Activated CD4-positive, CD25-positive, alpha-beta regulatory T cell treated with anti-CD3 and anti-CD28 coated beads, Interleukin-2, amount 50 U/mL, for 16 hours (primary cell): Measurements from ENCODE around the gene LAT.
"Not testable (repeated sequence)": the region's sequence is repeated elsewhere in the genome, so short reads cannot be mapped to it uniquely, and the experiment has no call there.

Experiments used
- DNase-seq: peaks from one replicate; pipeline ENCODE4 v3.0.0-alpha.2; 2020; ENCODE audit warnings: low read depth, low spot score

The LAT gene

GRCh38 chr16:28977703-28978662 is 6.9 kb upstream of the LAT start:
- no peak for DNase-seq

DNA sequence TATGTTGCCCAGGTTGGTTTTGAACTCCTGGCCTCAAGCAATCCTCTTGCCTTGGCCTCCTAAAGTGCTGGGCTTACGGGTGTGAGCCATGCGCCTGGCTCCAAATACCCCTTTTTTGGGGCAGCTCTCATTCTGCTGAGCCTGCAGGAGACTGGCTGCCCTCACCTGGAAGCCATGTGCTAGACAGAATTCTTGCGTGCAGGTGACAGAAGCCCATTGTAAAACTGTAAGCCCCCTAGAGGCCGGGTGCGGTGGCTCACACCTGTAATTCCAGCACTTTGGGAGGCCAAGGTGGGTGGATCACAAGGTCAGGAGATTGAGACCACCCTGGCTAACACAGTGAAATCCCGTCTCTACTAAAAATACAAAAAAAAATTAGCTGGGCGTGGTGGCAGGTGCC is 4.5 kb upstream of the LAT start:
- DNase-seq, result not testable (repeated sequence)

DNA sequence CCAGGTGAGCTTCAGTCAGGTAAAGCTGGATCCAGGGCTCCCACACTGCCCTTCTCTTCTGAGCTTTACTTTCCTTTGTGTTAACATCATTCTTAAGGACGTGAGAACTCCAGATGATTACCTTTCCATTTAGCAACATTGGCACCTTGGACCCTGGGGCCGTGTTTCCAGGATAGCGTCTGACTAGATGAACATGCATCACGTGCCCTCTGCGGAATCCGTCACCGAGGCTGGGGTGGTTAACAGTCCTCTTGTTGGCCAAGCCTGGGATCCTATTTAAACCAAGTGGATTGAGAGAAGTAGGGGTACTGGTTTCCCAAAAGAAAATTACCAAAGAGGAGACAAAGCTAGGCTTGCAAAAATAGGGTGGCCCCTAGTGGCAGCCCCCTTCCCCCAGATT is 3.9 kb upstream of the LAT start:
- DNase-seq, result no peak

- DNase-seq, result no peak
Observed at GRCh38 chr16:28981517-28981916, 3.3 kb upstream of the LAT start.

GRCh38 chr16:28982418-28982817 is 2.4 kb upstream of the LAT start:
- no peak for DNase-seq

DNA sequence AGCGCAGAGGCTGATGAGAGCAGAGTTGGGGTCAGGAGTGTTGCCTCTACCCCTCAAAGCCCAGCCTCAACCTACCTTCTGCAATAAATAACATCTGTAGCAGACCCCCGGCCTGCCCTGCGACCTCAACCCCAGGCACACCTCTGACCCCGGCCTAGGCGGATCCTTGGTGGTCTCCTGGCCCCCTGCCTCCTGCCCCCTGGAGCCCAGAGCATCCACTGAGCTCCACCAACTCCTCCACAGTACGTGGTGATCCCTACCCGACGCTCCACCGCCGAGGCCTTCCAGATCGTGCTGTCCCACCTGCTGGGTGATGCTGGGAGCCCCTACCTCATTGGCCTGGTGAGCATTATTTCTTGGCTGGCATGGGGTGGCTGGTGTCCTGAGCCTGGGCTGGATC is 1.9 kb upstream of the LAT start:
- no peak for DNase-seq

DNA sequence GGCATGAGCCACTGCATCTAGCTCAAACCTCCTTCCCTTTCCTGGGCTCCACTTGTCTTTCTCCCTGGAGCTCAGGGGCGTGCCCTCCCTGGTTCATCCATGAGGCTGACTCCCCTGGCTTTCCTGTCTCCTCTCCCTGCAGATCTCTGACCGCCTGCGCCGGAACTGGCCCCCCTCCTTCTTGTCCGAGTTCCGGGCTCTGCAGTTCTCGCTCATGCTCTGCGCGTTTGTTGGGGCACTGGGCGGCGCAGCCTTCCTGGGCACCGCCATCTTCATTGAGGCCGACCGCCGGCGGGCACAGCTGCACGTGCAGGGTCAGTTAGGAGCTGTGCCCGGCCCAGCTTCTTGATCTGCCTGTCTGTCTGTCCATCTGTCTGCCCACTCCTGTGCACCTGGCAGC is 1.2 kb upstream of the LAT start:
- DNase-seq, result no peak

- no peak for DNase-seq
Observed at GRCh38 chr16:28984091-28984490, 761 bp upstream of the LAT start.

DNA sequence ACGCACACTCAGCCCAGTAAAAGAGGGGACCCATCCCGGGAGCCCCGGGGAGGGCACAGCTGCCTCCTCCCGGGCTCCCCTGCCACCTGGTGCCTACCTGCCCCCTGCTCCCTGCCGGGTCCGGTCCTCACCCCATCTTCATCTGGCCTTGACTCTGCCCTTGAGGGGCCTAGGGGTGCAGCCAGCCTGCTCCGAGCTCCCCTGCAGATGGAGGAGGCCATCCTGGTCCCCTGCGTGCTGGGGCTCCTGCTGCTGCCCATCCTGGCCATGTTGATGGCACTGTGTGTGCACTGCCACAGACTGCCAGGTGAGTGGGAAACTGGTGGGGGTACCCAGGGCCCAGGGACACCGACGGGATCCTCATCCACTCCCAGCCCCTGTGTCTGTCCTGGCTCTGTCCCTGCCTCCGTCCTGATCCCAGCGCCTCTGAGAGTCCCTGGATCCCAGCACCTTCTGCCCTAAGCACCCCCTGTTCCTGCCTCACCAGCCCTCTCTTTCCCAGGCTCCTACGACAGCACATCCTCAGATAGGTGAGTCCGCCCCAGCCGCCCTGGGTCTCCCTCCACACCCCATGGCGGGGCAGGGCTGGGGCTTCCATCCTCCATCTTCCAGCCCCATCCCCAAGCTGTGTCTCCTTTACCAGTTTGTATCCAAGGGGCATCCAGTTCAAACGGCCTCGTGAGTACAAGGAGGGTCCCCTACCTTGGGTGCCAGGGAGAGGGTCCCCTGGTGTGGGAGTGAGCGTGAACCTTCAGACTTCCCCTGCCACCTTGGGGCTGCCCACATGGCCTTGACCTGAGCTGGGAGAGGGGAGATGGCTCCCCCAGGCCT is 574 bp downstream of the LAT start:
- DNase-seq, result no peak

DNA sequence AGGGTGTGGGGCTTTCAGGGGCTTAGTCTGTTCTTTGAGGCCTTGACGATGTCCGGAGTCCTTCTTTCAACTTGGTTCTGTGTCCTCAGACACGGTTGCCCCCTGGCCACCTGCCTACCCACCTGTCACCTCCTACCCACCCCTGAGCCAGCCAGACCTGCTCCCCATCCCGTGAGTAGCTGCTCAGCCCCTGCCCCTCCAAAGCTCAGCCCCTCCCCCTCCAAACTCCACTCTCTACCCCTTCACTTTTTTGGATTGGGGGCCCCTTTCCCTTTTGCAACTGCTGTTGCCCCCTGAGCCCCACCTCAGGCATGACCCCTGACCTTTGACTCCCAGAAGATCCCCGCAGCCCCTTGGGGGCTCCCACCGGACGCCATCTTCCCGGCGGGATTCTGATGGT is 1.2 kb downstream of the LAT start:
- no peak for DNase-seq

DNA sequence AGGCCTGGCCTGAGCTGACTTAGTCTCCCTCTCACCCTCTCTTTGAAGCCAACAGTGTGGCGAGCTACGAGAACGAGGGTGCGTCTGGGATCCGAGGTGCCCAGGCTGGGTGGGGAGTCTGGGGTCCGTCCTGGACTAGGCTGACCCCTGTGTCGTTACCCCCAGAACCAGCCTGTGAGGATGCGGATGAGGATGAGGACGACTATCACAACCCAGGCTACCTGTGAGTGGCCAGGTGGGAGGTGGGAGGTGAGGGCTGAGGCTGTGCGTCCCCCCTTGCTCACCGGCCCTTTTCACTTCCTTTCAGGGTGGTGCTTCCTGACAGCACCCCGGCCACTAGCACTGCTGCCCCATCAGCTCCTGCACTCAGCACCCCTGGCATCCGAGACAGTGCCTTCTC is 1.6 kb downstream of the LAT start:
- no peak for DNase-seq

- DNase-seq, result no peak
Observed at GRCh38 chr16:28987170-28987853, 2.5 kb downstream of the LAT start.

- DNase-seq, result no peak
Observed at GRCh38 chr16:28989363-28989762, 4.5 kb downstream of the LAT start.

DNA sequence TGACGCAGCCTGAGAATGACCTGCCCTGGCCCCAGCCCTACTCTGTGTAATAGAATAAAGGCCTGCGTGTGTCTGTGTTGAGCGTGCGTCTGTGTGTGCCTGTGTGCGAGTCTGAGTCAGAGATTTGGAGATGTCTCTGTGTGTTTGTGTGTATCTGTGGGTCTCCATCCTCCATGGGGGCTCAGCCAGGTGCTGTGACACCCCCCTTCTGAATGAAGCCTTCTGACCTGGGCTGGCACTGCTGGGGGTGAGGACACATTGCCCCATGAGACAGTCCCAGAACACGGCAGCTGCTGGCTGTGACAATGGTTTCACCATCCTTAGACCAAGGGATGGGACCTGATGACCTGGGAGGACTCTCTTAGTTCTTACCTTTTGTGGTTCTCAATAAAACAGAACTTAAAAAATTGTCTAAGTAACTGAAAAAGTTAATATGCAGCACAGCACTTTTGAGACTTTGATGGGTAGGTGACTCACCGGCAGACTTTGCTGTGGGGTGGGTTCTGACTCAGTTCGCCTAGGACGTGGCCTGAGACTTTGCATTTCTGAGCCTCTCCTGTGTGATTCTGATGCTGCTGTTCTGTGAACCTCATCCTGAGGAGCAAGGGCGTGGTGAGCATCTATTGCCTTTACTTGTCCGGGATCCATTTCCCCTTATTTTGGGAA is 5.7 kb downstream of the LAT start:
- peak; percentile 40 for DNase-seq

DNA sequence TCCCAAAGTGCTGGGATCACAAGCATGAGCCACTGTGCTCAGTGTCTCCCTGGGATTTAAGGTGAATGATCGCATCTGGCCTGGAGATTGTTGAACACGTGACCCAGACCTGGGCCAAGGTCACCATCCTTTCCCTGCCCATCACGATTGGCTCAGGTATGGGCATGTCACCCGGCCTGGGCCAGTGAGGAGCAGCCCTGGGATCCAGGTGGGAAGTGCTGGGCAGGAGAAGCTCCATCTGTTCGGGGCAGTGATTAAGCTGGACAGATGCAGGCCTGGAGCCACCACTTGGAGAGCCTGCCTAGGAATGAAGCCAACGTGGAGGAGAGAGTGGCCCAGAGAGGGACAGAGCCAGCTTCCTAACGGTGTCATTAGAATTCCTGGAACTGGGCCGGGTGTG is 6.8 kb downstream of the LAT start:
- no peak for DNase-seq

GRCh38 chr16:28992496-28992895 is 7.6 kb downstream of the LAT start:
- DNase-seq, result no peak

DNA sequence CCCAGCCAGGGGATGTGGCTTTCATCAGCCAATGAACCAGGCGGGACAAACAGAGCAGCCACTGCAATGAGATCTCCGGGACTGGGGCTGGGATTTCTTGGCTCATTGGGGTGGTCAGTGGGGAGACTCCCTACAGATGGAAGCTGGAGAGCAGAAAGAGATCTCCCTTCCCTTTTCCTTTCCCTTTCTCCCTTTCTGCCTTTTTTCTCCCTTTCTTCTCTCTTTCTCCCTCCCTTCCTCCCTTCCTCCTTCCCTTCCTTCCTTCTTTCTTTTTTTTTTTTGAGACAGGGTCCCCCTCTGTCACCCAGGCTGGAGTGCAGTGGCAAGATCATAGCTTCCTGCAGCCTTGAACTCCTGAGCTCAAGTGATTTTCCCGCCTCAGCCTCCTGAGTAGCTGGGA is 14.0 kb downstream of the LAT start:
- no peak for DNase-seq

DNA sequence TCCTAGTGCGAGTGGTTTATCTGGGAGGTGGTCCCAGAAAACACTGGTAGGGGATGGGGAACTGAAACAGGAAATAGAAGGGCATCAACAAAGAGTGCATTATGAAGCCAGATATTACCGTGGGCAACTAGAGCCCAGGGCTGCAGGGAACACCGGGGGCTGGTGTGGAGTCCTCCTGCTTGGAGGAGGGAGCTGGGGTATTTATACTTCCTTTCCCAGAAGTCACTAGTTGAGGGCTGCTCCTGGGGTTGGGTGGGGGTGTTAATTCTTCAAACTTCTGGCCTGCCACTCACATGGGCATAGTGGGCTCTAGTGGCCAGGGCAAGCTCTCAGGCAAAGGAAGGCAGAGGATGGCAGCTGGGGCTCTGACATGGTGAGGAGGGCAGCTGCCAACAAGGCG is 14.7 kb downstream of the LAT start:
- no peak for DNase-seq

DNA sequence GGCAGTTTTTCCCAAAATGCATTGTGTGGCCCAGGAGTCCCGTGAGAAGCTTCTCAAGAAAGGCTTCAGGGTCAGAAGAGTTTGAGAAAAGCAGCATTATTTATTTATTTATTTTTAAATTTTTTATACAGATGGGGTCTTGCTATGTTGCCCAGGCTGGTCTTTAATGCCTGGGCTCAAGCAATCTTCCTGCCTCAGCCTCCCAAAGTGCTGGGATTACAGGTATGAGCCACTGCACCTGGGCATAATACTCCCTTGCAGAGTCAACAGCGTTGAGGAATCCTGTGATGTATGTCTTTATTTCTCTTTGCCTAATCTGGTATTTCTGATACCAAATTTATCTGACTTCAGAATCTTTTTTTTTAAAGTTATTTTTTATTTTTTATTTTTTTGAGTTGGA is 15.2 kb downstream of the LAT start:
- DNase-seq, result no peak

- not testable (repeated sequence) for DNase-seq
Observed at GRCh38 chr16:29004496-29005139, 19.8 kb downstream of the LAT start.
